ENCODE measurements around the gene AOC1.

GRCh38 chr7:150830937-150831336, 21.4 kb upstream of the AOC1 start:
- TF ChIP-seq CTCF (conservative IDR thresholded peaks at IDR 0.05; ENCODE audit: low read length), result no peak
- TF ChIP-seq EZH2phosphoT487 (IDR thresholded peaks at IDR 0.05; ENCODE audit: borderline replicate concordance), result no peak
